HEK293 (cell line): ENCODE results near the gene CMKLR1.

Source experiments
- CTCF ChIA-PET: fragments of 350-600 bp; formaldehyde crosslinking; extraction: SDS; loops from one replicate; lab custom pipeline; 2021; ENCODE audit warnings: antibody characterized with exemption; lab: Yijun Ruan, JAX
- POLR2A ChIA-PET: fragments of 300-600 bp; formaldehyde crosslinking; extraction: SDS; loops from one replicate; lab custom pipeline; 2020; ENCODE audit warnings: antibody characterized with exemption, inconsistent platforms; lab: Yijun Ruan, JAX
- H3K27ac ChIP-seq: fragments of 200-500 bp; sonication (Bioruptor generic); 2 replicates; pipeline ENCODE4 v1.5.1; 2014; ENCODE audit warnings: low read depth, low read length, control low read depth, inconsistent platforms; ENCODE audit errors: extremely low read depth
- H3K36me3 ChIP-seq, 2 experiments: fragments of 200-500 bp in 1 of 2; sonication (Bioruptor generic) in 1 of 2; 1 replicate in 1 of 2; 2 replicates in 1 of 2; pipeline ENCODE4 v1.5.1; 2014 to 2017; ENCODE audit warnings: inconsistent platforms in 2 of 2, low read length in 2 of 2; ENCODE audit not compliant: control insufficient read depth in 2 of 2, insufficient read depth in 1 of 2
- H3K4me1 ChIP-seq: fragments of 200-500 bp; sonication (Bioruptor generic); 2 replicates; pipeline ENCODE4 v1.5.1; 2014; ENCODE audit warnings: mild to moderate bottlenecking, low read length, inconsistent platforms; ENCODE audit not compliant: control insufficient read depth, insufficient read depth
- H3K4me3 ChIP-seq: 2 replicates; pipeline ENCODE4 v1.5.1; 2011; ENCODE audit warnings: low read depth, mild to moderate bottlenecking, control low read depth, low read length, moderate library complexity
- H3K9me3 ChIP-seq: fragments of 200-500 bp; sonication (Bioruptor generic); 2 replicates; pipeline ENCODE4 v1.5.1; 2014; ENCODE audit warnings: low read depth, low read length, inconsistent platforms; ENCODE audit not compliant: control insufficient read depth, insufficient read depth
- BCL11B ChIP-seq: fragments of 450-650 bp; formaldehyde crosslinking; IDR thresholded peaks from 2 replicates; pipeline ENCODE4 v1.5.1; 2016; ENCODE audit warnings: low read depth, missing biosample characterization, missing genetic modification characterization
- GLI4 ChIP-seq: fragments of 450-650 bp; formaldehyde crosslinking; IDR thresholded peaks from 2 replicates; pipeline ENCODE4 v1.5.1; 2016; ENCODE audit warnings: missing biosample characterization, missing genetic modification characterization
- KLF1 ChIP-seq: fragments of 450-650 bp; formaldehyde crosslinking; IDR thresholded peaks from 2 replicates; pipeline ENCODE4 v1.5.1; 2016; ENCODE audit warnings: missing biosample characterization, missing genetic modification characterization
- KLF8 ChIP-seq: fragments of 450-650 bp; formaldehyde crosslinking; IDR thresholded peaks from 2 replicates; pipeline ENCODE4 v1.5.1; 2016; ENCODE audit warnings: missing biosample characterization, missing genetic modification characterization
- PATZ1 ChIP-seq: fragments of 450-650 bp; formaldehyde crosslinking; IDR thresholded peaks from 2 replicates; pipeline ENCODE4 v1.5.1; 2016; ENCODE audit warnings: missing biosample characterization, missing genetic modification characterization
- PBX3 ChIP-seq: sonication (generic); formaldehyde crosslinking; IDR thresholded peaks from 2 replicates; pipeline ENCODE4 v1.8.1; 2022; ENCODE audit warnings: mild to moderate bottlenecking, moderate library complexity, missing genetic modification reagents
- SETDB1 ChIP-seq: IDR thresholded peaks from one replicate; pipeline ENCODE4 v1.6.1; 2017; ENCODE audit warnings: mild to moderate bottlenecking, low read length, moderate library complexity, mixed read lengths; ENCODE audit not compliant: insufficient read length
- YY2 ChIP-seq: fragments of 450-650 bp; formaldehyde crosslinking; IDR thresholded peaks from 2 replicates; pipeline ENCODE4 v1.5.1; 2016; ENCODE audit warnings: missing biosample characterization, missing genetic modification characterization
- ZBTB44 ChIP-seq: fragments of 450-650 bp; IDR thresholded peaks from 2 replicates; pipeline ENCODE4 v1.5.1; 2018; ENCODE audit warnings: missing biosample characterization, mild to moderate bottlenecking, missing genetic modification characterization
- ZBTB48 ChIP-seq: fragments of 450-650 bp; formaldehyde crosslinking; IDR thresholded peaks from 2 replicates; pipeline ENCODE4 v1.5.1; 2016; ENCODE audit warnings: missing biosample characterization, missing genetic modification characterization
- ZNF140 ChIP-seq: fragments of 450-650 bp; formaldehyde crosslinking; IDR thresholded peaks from 2 replicates; pipeline ENCODE4 v1.5.1; 2016; ENCODE audit warnings: missing biosample characterization, missing genetic modification characterization
- ZNF202 ChIP-seq: fragments of 450-650 bp; formaldehyde crosslinking; IDR thresholded peaks from 2 replicates; pipeline ENCODE4 v1.5.1; 2016; ENCODE audit warnings: missing biosample characterization, missing genetic modification characterization, borderline replicate concordance
- ZNF266 ChIP-seq: fragments of 450-650 bp; formaldehyde crosslinking; IDR thresholded peaks from 2 replicates; pipeline ENCODE4 v1.5.1; 2016; ENCODE audit warnings: missing biosample characterization, missing genetic modification characterization, low read depth
- ZNF501 ChIP-seq: fragments of 450-650 bp; formaldehyde crosslinking; IDR thresholded peaks from 2 replicates; pipeline ENCODE4 v1.5.1; 2016; ENCODE audit warnings: missing biosample characterization, missing genetic modification characterization
- ZNF513 ChIP-seq: fragments of 450-650 bp; IDR thresholded peaks from 2 replicates; pipeline ENCODE4 v1.5.1; 2018; ENCODE audit warnings: missing biosample characterization, missing genetic modification characterization
- ZNF530 ChIP-seq: fragments of 450-650 bp; formaldehyde crosslinking; IDR thresholded peaks from 2 replicates; pipeline ENCODE4 v1.5.1; 2016; ENCODE audit warnings: low read depth, missing biosample characterization, missing genetic modification characterization
- ZNF585B ChIP-seq: fragments of 450-650 bp; formaldehyde crosslinking; IDR thresholded peaks from 2 replicates; pipeline ENCODE4 v1.5.1; 2016; ENCODE audit warnings: missing biosample characterization, missing genetic modification characterization
- ZNF621 ChIP-seq: fragments of 450-650 bp; formaldehyde crosslinking; IDR thresholded peaks from 2 replicates; pipeline ENCODE4 v1.5.1; 2017; ENCODE audit warnings: missing biosample characterization, missing genetic modification characterization
- ZNF785 ChIP-seq: fragments of 450-650 bp; formaldehyde crosslinking; IDR thresholded peaks from 2 replicates; pipeline ENCODE4 v1.5.1; 2016; ENCODE audit warnings: missing biosample characterization, missing genetic modification characterization
- ZNF792 ChIP-seq: fragments of 450-650 bp; formaldehyde crosslinking; IDR thresholded peaks from 2 replicates; pipeline ENCODE4 v1.5.1; 2016; ENCODE audit warnings: missing biosample characterization, missing genetic modification characterization
- ZSCAN30 ChIP-seq: fragments of 450-650 bp; IDR thresholded peaks from 2 replicates; pipeline ENCODE4 v1.5.1; 2018; ENCODE audit warnings: missing biosample characterization, mild to moderate bottlenecking, missing genetic modification characterization, moderate library complexity

The CMKLR1 gene

GRCh38 chr12:108265505-108265904 lies 73.6 kb downstream of the CMKLR1 start:
- Histone ChIP-seq H3K36me3 (no peaks in the 10 kb centered on the region), H3K4me3 (no peak overlapping the region), H3K4me1 (no peaks in the 10 kb centered on the region), H3K27ac (no peak overlapping the region), H3K9me3 (no peaks in the 10 kb centered on the region; the same call in 1 of the 2 replicates)
- CTCF ChIA-PET, result no interaction called here
- TF ChIP-seq ZBTB48 (tag by site-specific recombination) (no peak), ZNF513 (tag by site-specific recombination) (no peak), PBX3 (no peak), ZNF501 (tag by site-specific recombination) (no peak), ZNF140 (no peak), KLF8 (tag by site-specific recombination) (no peak), ZNF530 (tag by site-specific recombination) (no peak), GLI4 (tag by site-specific recombination) (no peak), PATZ1 (tag by site-specific recombination) (no peak), ZBTB44 (no peak), KLF1 (tag by site-specific recombination) (no peak), ZNF621 (tag by site-specific recombination) (no peak), ZNF785 (tag by site-specific recombination) (no peak), ZNF266 (no peak), ZNF585B (no peak)
- POLR2A ChIA-PET, result interaction anchor here (0.6 kb wide), 1 partner anchor 10 kb away, joined by 3 read pairs; no protein-coding TSS in a partner anchor

GRCh38 chr12:108260969-108261368 lies 78.1 kb downstream of the CMKLR1 start:
- POLR2A ChIA-PET, result no interaction called here

GRCh38 chr12:108260039-108260438 lies 79.1 kb downstream of the CMKLR1 start:
- TF ChIP-seq YY2 (tag by site-specific recombination) (no peak), ZNF202 (tag by site-specific recombination) (no peak), ZSCAN30 (tag by site-specific recombination) (no peak), BCL11B (tag by site-specific recombination) (no peak)
- no peaks in the 10 kb centered on the region for H3K4me1 ChIP-seq
- H3K9me3 ChIP-seq, result no peaks in the 10 kb centered on the region; the same call in 1 of the 2 replicates
- no peak overlapping the region for H3K4me3 ChIP-seq
- no peak overlapping the region for H3K27ac ChIP-seq
- POLR2A ChIA-PET, result no interaction called here
- CTCF ChIA-PET, result interaction anchor here (1.2 kb wide), 1 partner anchor 13 kb away, joined by 4 read pairs; no protein-coding TSS in a partner anchor
- H3K36me3 ChIP-seq, result no peaks in the 10 kb centered on the region

More at GRCh38 chr12:108260969-108261368, 78.1 kb downstream of the CMKLR1 start:
- Histone ChIP-seq H3K27ac (no peak overlapping the region), H3K4me1 (no peaks in the 10 kb centered on the region), H3K9me3 (no peaks in the 10 kb centered on the region; the same call in 1 of the 2 replicates), H3K4me3 (no peak overlapping the region), H3K36me3 (no peaks in the 10 kb centered on the region)
- CTCF ChIA-PET, result interaction anchor here (0.7 kb wide), 1 partner anchor 63 kb away, joined by 3 read pairs; no protein-coding TSS in a partner anchor
- TF ChIP-seq SETDB1 (peak; percentile 41), ZNF792 (tag by site-specific recombination) (no peak)
